SH-SY5Y (cell line): ENCODE data around the gene PAH.

Experiments
- GATA2 ChIP-seq: IDR thresholded peaks from 2 replicates; pipeline ENCODE4 v1.6.1; 2011; ENCODE audit warnings: mild to moderate bottlenecking, low read depth, low read length
- GATA3 ChIP-seq: IDR thresholded peaks from 2 replicates; pipeline ENCODE4 v1.6.1; 2011; ENCODE audit warnings: low read depth, mild to moderate bottlenecking, low read length, moderate library complexity

DNA sequence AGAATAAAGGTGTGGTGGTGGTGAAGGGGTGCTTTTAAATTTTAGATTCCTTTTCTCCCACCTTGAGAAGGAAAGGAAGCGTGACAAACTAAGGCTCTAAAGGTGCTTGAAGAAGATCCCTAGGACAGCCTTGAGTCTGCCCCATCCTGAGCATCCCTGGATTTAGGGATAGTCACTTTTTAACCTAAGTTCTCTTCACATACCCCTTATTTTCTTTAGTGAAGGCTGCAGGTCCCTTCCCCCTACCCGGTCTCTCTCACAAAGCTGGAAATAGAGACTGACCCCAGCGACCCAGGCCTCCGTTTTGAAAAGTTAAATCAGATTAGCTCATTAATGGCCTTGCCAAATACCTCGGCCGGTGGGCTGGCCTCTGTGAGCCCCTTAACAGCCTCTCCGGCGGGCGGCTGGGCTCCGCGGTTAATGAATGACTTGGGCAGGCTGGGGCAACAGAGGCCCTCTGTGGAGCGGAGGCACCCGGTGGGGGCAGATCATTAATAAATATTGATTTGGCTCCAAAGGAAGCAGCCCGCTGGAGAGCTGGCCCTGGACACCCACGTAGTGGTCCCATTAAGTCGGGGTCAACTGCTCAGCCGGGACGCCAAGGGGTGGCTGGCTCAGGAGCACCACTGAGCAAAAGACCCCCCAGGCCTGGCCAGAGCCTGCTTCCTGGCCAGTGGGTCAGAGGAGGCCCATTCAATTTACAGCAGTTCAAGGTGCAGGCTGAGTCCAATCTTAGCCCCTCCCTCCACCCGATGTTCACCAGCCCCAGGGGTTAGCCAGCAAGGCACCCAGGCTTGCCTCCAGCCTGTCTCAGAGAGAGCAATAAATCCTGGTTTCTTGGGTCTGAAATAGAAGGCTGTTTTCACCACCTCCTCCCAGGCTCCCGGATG, 31.8 kb downstream of the PAH start:
- TF ChIP-seq GATA2 (no peak), GATA3 (no peak)
